Omental fat pad (tissue), 4 donors: Measurements from ENCODE around the gene ADAMTSL2. TPM values are rescaled to one million over a fixed set of nuclear protein-coding genes. Genes with fewer than 3 reads are reported as not detected.

ENCODE experiments used
- ATAC-seq: fragments of 150-250 bp; one replicate; pipeline ENCODE4 v1.9.1; 2016; ENCODE audit warnings: mild to moderate bottlenecking, moderate library complexity; ENCODE audit not compliant: low FRiP score
- DNase-seq: peaks from one replicate; pipeline ENCODE4 v3.0.0-alpha.2; 2019; ENCODE audit warnings: low spot score
- total RNA-seq, 4 donors: library from RNA; depleted of rRNA; stranded (reverse); fragments of >200 nt; gene quantifications; one replicate each; pipeline ENCODE4 v1.1.0, GENCODE V29; 2016
- TF ChIP-seq, protein P1 (sequence below), 3 donors: fragments of 450-650 bp; IDR thresholded peaks; one replicate each; pipeline ENCODE4 v1.5.1; 2016 to 2017; ENCODE audit warnings: antibody characterized with exemption in 3 of 3, mild to moderate bottlenecking in 3 of 3, moderate library complexity in 2 of 3

The ADAMTSL2 gene
- total RNA-seq, 4 donors from 2014 or later: 0.63 to 4.7 (median 1.4) TPM

DNA sequence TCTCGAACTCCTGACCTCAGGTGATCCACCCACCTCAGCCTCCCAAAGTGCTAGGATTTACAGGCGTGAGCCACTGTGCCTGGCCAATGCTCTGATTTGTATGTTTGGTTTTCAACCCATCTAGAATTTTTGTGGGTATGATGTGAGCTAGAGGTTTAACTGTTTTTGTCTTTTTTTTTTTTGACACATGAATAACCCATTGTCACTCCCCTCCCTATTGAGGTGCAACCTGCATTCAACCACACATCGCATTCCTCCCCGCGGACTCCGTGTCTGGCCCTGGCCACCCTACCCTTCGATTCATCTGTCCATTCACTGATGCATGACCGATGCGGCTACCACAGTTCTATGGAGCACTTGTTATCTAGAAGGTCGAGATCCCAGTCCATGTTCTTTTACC, 84.2 kb downstream of the ADAMTSL2 start:
- TF ChIP-seq, protein P1, sequence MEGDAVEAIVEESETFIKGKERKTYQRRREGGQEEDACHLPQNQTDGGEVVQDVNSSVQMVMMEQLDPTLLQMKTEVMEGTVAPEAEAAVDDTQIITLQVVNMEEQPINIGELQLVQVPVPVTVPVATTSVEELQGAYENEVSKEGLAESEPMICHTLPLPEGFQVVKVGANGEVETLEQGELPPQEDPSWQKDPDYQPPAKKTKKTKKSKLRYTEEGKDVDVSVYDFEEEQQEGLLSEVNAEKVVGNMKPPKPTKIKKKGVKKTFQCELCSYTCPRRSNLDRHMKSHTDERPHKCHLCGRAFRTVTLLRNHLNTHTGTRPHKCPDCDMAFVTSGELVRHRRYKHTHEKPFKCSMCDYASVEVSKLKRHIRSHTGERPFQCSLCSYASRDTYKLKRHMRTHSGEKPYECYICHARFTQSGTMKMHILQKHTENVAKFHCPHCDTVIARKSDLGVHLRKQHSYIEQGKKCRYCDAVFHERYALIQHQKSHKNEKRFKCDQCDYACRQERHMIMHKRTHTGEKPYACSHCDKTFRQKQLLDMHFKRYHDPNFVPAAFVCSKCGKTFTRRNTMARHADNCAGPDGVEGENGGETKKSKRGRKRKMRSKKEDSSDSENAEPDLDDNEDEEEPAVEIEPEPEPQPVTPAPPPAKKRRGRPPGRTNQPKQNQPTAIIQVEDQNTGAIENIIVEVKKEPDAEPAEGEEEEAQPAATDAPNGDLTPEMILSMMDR (IDR thresholded peaks at IDR 0.05): no peak
- DNase-seq (no peak), ATAC-seq (no peak)

DNA sequence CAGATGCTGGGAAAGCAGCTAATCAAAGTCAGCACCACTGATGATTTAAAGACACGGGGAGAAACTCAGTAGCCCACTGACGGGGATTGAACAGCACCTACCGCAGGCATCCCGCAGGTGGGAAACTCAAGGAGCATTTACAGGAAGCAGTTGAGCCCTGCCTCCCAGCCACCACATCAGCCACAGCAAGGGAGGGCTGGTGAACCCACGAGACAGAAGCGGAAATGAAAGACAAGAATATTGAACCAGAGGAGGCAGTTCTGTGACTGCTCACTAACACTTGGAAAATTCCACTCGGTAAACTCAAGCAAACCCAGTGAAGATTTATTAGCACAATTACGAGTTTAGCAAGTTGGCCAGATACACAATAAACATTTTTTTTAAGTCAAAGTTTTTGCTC, 85.3 kb downstream of the ADAMTSL2 start:
- DNase-seq (no peak), ATAC-seq (no peak)
- TF ChIP-seq, protein P1 (IDR thresholded peaks at IDR 0.05): no peak

DNA sequence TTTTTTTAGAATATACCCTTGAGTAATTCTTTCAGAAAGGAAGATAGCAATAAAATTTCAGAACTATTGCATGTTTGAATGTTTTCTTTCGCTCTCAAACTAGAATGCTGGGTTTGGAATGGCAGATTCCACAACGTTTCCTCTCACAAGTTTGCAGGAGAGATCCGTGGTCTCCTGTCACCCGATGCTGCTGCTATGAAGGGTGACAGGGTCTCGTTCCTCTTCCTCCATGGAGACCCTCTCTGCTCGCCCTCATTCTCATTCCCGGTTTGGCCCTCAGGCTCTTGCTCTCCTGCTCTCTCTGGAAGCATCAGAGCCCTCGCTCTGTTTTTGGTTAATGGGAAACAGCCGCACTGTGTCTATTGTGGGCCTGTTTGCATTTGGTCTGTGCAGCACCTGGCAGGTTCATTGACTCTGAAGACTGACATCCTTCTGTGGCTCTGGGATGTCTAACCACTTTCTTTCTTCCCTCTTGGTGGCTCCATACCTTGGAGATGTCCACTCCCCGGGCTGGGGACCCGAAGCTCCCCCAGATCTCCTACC, 87.3 kb downstream of the ADAMTSL2 start:
- DNase-seq (no peak), ATAC-seq (no peak)
- TF ChIP-seq, protein P1 (IDR thresholded peaks at IDR 0.05): no peak

DNA sequence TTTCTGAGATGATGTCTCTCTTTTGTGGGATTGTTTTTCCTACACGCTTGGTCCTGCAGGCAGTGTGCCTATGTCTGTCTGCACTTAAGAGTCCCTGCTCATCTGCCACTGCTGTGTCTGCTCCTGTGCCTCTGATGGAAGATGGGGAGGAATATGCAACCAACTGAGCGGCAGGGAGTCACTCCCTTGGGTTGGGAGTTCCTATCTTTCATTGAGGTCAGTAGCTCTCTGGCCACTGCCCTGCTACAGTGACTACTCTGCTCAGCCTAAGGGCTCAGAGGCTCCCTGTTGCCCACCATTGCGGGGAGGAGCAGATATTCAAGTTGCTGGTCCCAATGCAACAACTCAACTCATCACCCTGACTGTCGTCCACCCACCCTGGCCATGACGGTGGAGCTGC, 88.1 kb downstream of the ADAMTSL2 start:
- ATAC-seq (no peak), DNase-seq (no peak)
- TF ChIP-seq, protein P1 (IDR thresholded peaks at IDR 0.05): no peak

Other genes starting within 250 kb of the ADAMTSL2 start
- gene SURF6, start 198.5 kb upstream of the ADAMTSL2 start, total RNA-seq: 10 to 100 TPM; 10.5 to 47.8 (median 14.5) TPM
- 10 to 100 TPM; 20.0 to 29.1 (median 24.5) TPM for gene MED22, start 186.6 kb upstream of the ADAMTSL2 start, total RNA-seq
- 1,000 to 10,000 TPM; 1,813 to 2,244 (median 1,961) TPM for gene RPL7A, start 186.5 kb upstream of the ADAMTSL2 start, total RNA-seq
- gene SURF1, start 178.2 kb upstream of the ADAMTSL2 start, total RNA-seq: 10 to 100 TPM; 30.3 to 47.1 (median 41.1) TPM
- 10 to 100 TPM in 3 of 4 donors, 1 to 10 TPM in 1; 8.4 to 25.5 (median 13.4) TPM for gene SURF2, start 178.2 kb upstream of the ADAMTSL2 start, total RNA-seq
- gene SURF4, start 158.6 kb upstream of the ADAMTSL2 start, total RNA-seq: 100 to 1,000 TPM; 141 to 266 (median 230) TPM
- gene STKLD1, start 158.3 kb upstream of the ADAMTSL2 start, total RNA-seq: not detected
- 10 to 100 TPM; 11.5 to 18.1 (median 15.4) TPM for gene REXO4, start 116.7 kb upstream of the ADAMTSL2 start, total RNA-seq
- 1 to 10 TPM; 1.1 to 3.0 (median 1.2) TPM for gene ADAMTS13, start 112.3 kb upstream of the ADAMTSL2 start, total RNA-seq
- gene CACFD1, start 74.7 kb upstream of the ADAMTSL2 start, total RNA-seq: 1 to 10 TPM; 2.7 to 6.9 (median 4.8) TPM
- 1 to 10 TPM; 2.1 to 4.9 (median 4.1) TPM for gene SLC2A6, start 55.6 kb upstream of the ADAMTSL2 start, total RNA-seq
- not detected for gene MYMK, start 9.7 kb upstream of the ADAMTSL2 start, total RNA-seq
- gene FAM163B, start 74.7 kb downstream of the ADAMTSL2 start, total RNA-seq: not detected
- under 1 TPM in 1 of 4 donors, not detected in 3; 0.19 TPM for gene DBH, start 101.7 kb downstream of the ADAMTSL2 start, total RNA-seq
- gene SARDH, start 203.6 kb downstream of the ADAMTSL2 start, total RNA-seq: 1 to 10 TPM in 3 of 4 donors, under 1 TPM in 1; 0.56 to 6.9 (median 1.8) TPM